Fibroblast of lung (primary cell): ENCODE results near the gene MAJIN. TPM values are rescaled to one million over a fixed set of nuclear protein-coding genes. Genes with fewer than 3 reads are reported as not detected.
A peak's percentile ranks its signal among the peaks of the same experiment; 100 is the strongest.

Source experiments
- DNase-seq, 2 donors: peaks; one replicate each; pipeline versions ENCODE4 v3.0.0 to v3.0.0-alpha.2; 2010; ENCODE audit warnings: low read depth in 2 of 2
- H2AFZ ChIP-seq: 2 replicates; pipeline ENCODE4 v1.5.1; 2012; ENCODE audit warnings: low read length, control low read depth, inconsistent platforms
- H3K27ac ChIP-seq: 2 replicates; pipeline ENCODE4 v1.5.1; 2011; ENCODE audit warnings: low read length, control low read depth; ENCODE audit not compliant: insufficient read depth
- H3K27me3 ChIP-seq: 2 replicates; pipeline ENCODE4 v1.5.1; 2011; ENCODE audit warnings: mild to moderate bottlenecking, low read length; ENCODE audit not compliant: control insufficient read depth, insufficient read depth
- H3K36me3 ChIP-seq: 2 replicates; pipeline ENCODE4 v1.5.1; 2011; ENCODE audit warnings: low read length; ENCODE audit not compliant: control insufficient read depth, insufficient read depth
- H3K4me1 ChIP-seq: 2 replicates; pipeline ENCODE4 v1.5.1; 2011; ENCODE audit warnings: low read length; ENCODE audit not compliant: control insufficient read depth, insufficient read depth; ENCODE audit errors: extremely low read depth
- H3K4me2 ChIP-seq: 2 replicates; pipeline ENCODE4 v1.5.1; 2011; ENCODE audit warnings: low read length, control low read depth; ENCODE audit not compliant: insufficient read depth; ENCODE audit errors: extremely low read depth
- H3K4me3 ChIP-seq, 4 experiments: fragments of 200-600 bp in 1 of 4; sonication (generic) in 1 of 4; replicated peaks in 1 of 4; 2 replicates each; pipeline ENCODE4 v1.5.1; 2011 to 2016; ENCODE audit warnings: low read length in 4 of 4, low read depth in 3 of 4, mild to moderate bottlenecking in 3 of 4, control low read depth in 2 of 4, inconsistent platforms in 1 of 4, mixed read lengths in 1 of 4; ENCODE audit not compliant: insufficient read depth in 1 of 4; ENCODE audit errors: control extremely low read depth in 1 of 4
- H3K79me2 ChIP-seq: 2 replicates; pipeline ENCODE4 v1.5.1; 2012; ENCODE audit warnings: mild to moderate bottlenecking, low read length, inconsistent platforms; ENCODE audit not compliant: control insufficient read depth, insufficient read depth
- H3K9ac ChIP-seq: 2 replicates; pipeline ENCODE4 v1.5.1; 2011; ENCODE audit warnings: mild to moderate bottlenecking, low read length, control low read depth; ENCODE audit not compliant: insufficient read depth
- H3K9me3 ChIP-seq: 2 replicates; pipeline ENCODE4 v1.5.1; 2012; ENCODE audit warnings: low read depth, low read length; ENCODE audit not compliant: control insufficient read depth, insufficient read depth
- H4K20me1 ChIP-seq: 2 replicates; pipeline ENCODE4 v1.5.1; 2011; ENCODE audit warnings: low read length; ENCODE audit not compliant: control insufficient read depth, insufficient read depth; ENCODE audit errors: extremely low read depth
- EZH2 ChIP-seq: IDR thresholded peaks from 2 replicates; pipeline ENCODE4 v1.5.1; 2012; ENCODE audit warnings: low read length, control low read depth, mild to moderate bottlenecking; ENCODE audit errors: missing control alignments
- polyA plus RNA-seq, 2 donors: library from polyadenylated mRNA; depleted of rRNA in 1 of 2; stranded (reverse) in 1 of 2; unstranded in 1 of 2; fragments of >200 nt; gene quantifications; 2 replicates each; pipeline ENCODE4 v1.2.1, GENCODE V29; 2011 to 2012; ENCODE audit warnings: missing spikeins in 1 of 2
- total RNA-seq: library from RNA; depleted of rRNA; stranded (reverse); fragments of >200 nt; gene quantifications from 2 replicates; pipeline ENCODE4 v1.2.1, GENCODE V29; 2014
- TF ChIP-seq, protein P1 (sequence below), 2 donors: IDR thresholded peaks in 1 of 2; conservative IDR thresholded peaks in 1 of 2; 1 replicate in 1 of 2; 2 replicates in 1 of 2; pipeline ENCODE4 v1.5.1; 2011 to 2012; ENCODE audit warnings: low read length in 2 of 2, control low read depth in 1 of 2, inconsistent platforms in 1 of 2, low read depth in 1 of 2, mild to moderate bottlenecking in 1 of 2

MAJIN gene
- total and polyA plus RNA-seq, 2 donors (not counting 1 experiment from before 2014, with no cell fraction given): not detected

DNA sequence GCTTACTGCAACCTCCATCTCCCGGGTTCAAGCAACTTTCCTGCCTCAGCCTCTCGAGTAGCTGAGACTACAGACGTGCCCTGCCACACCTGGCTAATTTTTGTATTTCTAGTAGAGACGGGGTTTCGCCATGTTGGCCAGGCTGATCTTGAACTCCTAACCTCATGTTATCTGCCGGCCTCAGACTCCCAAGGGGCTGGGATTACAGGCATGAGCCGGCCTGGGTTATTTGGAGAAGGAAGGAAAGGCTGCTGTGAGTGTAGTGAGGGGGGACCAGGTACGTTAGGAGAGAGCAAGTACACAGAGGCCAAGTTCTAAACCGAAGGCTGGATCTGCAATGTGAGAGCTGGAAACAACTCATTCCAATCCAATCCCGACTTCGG is 24.4 kb upstream of the MAJIN start:
- Histone ChIP-seq H2AFZ (peak overlapping the region; percentile 76), H3K36me3 (no peaks in the 10 kb centered on the region), H4K20me1 (no peaks in the 10 kb centered on the region), H3K4me3 (peak overlapping the region; percentile 28 to 59 (median 45)), H3K4me1 (no peaks in the 10 kb centered on the region), H3K79me2 (no peaks in the 10 kb centered on the region), H3K4me2 (peak overlapping the region; percentile 89), H3K9me3 (no peaks in the 10 kb centered on the region), H3K9ac (no peak overlapping the region), H3K27ac (peak overlapping the region; percentile 17), H3K27me3 (no peaks in the 10 kb centered on the region)
- TF ChIP-seq, protein P1, sequence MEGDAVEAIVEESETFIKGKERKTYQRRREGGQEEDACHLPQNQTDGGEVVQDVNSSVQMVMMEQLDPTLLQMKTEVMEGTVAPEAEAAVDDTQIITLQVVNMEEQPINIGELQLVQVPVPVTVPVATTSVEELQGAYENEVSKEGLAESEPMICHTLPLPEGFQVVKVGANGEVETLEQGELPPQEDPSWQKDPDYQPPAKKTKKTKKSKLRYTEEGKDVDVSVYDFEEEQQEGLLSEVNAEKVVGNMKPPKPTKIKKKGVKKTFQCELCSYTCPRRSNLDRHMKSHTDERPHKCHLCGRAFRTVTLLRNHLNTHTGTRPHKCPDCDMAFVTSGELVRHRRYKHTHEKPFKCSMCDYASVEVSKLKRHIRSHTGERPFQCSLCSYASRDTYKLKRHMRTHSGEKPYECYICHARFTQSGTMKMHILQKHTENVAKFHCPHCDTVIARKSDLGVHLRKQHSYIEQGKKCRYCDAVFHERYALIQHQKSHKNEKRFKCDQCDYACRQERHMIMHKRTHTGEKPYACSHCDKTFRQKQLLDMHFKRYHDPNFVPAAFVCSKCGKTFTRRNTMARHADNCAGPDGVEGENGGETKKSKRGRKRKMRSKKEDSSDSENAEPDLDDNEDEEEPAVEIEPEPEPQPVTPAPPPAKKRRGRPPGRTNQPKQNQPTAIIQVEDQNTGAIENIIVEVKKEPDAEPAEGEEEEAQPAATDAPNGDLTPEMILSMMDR (conservative IDR thresholded peaks at IDR 0.05 in 1 of 2, IDR thresholded peaks at IDR 0.05 in 1 of 2; ENCODE audit: low read depth in 1 of 2, low read length in 2 of 2): no peak
- no peak for TF ChIP-seq EZH2
- DNase-seq: no peak

DNA sequence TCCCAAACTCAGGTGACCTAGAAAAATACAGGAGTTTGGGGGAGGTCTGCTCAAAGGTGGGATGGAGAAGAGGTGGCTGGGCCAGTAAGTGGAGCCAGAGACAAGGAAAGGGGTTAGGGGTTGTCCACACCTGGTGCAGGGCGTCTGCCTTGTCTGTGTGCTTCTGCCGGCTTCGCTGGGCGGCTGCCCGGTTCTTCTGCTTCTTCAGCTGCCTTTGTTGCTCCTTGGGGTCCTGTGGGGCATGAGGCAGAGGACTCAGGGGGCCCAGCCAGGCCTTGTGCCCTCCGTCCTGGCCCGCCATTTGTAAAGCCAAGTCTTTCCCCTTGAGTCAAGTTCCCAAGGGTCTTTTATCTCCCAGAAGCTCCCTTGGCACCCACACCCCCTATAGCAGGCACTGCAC is 22.4 kb upstream of the MAJIN start:
- no peak overlapping the region for H3K27ac ChIP-seq
- no peaks in the 10 kb centered on the region for H4K20me1 ChIP-seq
- H3K9ac ChIP-seq: no peak overlapping the region
- H3K4me2 ChIP-seq: no peak overlapping the region
- H3K79me2 ChIP-seq: no peaks in the 10 kb centered on the region
- no peak overlapping the region for H3K4me3 ChIP-seq
- no peaks in the 10 kb centered on the region for H3K36me3 ChIP-seq
- no peak overlapping the region for H2AFZ ChIP-seq
- H3K27me3 ChIP-seq: no peaks in the 10 kb centered on the region
- no peak for DNase-seq
- TF ChIP-seq, protein P1 (conservative IDR thresholded peaks at IDR 0.05 in 1 of 2, IDR thresholded peaks at IDR 0.05 in 1 of 2; ENCODE audit: low read depth in 1 of 2, low read length in 2 of 2): no peak
- no peak for TF ChIP-seq EZH2
- H3K9me3 ChIP-seq: no peaks in the 10 kb centered on the region
- peaks cover 3% of the 10 kb centered on the region for H3K4me1 ChIP-seq

DNA sequence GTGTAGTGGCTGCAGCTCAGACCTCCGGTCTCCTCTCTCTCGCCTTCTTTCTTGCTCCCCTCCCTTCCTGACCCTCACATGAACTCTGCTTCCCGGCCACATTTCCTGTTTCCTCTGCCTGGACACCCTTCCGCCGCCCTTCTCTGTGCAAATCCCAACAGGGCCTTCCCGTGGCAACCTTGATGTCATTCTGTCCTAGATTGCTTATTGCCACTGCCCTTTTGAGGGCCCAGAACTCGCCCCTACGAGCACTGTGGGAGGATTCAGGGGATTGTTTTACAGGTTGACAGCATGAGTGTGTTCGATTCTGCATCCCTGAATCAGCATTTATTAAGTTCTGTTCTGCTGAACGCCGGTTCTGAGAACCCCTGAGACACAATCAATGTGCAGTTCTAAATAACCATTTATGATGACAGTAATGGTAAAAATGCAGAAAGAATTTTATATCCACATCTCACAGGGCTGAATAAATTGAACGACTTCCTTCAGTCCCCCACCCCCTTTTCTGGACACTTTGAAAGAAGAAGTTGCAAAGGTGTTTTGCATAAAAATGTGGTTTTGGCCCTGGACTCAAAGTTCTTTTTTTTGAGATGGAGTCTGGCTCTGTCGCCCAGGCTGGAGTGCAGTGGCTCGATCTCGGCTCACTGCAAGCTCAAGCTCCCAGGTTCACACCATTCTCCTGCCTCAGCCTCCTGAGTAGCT is 18.5 kb upstream of the MAJIN start:
- H3K4me2 ChIP-seq: no peak overlapping the region
- DNase-seq: peak; percentile 33 to 45
- H3K4me3 ChIP-seq: no peak overlapping the region

More for the DNA sequence above, 18.5 kb upstream of the MAJIN start:
- Histone ChIP-seq H3K27ac (no peak overlapping the region), H2AFZ (peak overlapping the region; percentile 75), H3K4me1 (peaks cover 3% of the 10 kb centered on the region), H3K9me3 (no peaks in the 10 kb centered on the region), H4K20me1 (no peaks in the 10 kb centered on the region), H3K27me3 (no peaks in the 10 kb centered on the region), H3K79me2 (no peaks in the 10 kb centered on the region), H3K9ac (no peak overlapping the region), H3K36me3 (no peaks in the 10 kb centered on the region)
- TF ChIP-seq EZH2: no peak
- TF ChIP-seq, protein P1 (conservative IDR thresholded peaks at IDR 0.05 in 1 of 2, IDR thresholded peaks at IDR 0.05 in 1 of 2; ENCODE audit: low read depth in 1 of 2, low read length in 2 of 2): no peak
